HG03135 (cell line): ENCODE data around the gene CHIT1.

ENCODE experiments used
- ATAC-seq: cut with Tn5 transposase; IDR thresholded peaks from one replicate; pipeline ENCODE4 v1.9.1; 2021; ENCODE audit warnings: mild to moderate bottlenecking, moderate library complexity; ENCODE audit not compliant: unreplicated experiment

The CHIT1 gene

DNA sequence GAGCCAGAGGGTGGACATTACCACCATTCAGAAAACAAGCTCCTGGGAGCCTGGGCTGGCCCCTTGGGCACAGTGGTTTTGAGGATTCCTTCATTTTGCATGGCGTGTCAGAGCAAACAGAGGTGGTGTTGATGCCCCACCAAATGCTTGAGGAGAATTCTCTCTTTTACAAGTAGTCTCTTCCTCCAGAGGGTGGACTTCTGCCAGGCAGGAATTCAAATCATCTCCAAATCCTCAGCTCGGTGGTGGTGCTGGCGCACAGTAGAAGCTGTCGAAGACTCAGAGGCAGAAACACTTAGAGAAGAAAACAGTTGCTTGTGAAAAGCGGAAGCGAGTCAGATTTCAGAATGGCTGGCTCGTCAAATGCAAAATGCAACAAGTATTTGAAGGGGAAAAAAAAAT lies 39.5 kb downstream of the CHIT1 start:
- ATAC-seq: no peak

DNA sequence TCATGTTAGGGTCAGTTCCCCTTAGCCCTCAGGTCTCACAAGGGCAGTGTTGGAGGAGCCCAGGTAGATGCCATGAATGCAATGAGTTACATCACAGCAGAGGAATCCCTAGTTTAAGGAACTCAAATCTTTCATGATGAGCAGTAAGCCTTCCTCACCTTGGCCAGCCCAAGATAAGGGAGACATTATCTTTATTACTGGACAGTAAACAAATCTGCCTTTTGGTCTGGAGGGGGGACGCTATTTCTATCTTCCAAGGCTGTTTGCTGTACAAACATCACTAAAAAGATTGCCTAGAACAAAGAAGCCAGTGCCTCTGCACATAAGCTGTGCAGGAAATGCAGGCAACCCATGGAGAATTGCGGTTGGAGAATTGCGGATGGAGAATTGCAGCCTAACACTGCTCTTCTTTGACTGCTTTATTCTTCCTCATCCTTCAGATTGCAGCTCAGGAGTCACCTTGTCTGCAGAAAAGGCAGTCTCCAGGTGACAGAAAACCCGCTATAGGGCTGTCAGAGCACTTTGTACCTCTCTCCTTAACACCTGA lies 40.7 kb downstream of the CHIT1 start:
- ATAC-seq: no peak

DNA sequence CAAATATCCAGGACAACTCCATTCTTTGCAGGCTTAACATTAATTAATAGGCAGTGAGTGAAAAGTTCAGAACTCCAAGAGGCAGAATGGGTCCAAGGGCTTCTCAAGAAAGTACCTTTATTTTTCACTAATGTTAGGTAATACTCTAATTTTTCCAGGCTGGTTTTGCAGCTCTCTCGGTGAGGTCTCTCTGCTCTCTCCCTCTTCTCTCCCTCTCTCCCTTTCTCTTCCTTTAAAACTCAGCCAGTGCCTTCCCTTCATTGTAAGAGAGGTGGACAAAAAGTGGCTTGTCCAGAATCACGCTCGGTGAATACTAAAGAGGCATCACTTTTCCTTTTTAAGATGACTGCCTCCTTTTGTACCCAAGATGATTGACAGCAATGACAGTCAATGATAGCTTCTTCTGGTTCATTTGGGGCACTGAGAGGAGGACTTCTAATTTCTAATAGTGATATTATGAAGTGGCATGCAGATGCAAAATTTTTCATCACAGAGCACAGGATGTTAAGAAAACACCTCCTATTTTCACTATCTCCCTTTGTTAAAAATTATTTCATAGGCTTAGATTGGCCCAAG lies 41.7 kb downstream of the CHIT1 start:
- no peak for ATAC-seq

DNA sequence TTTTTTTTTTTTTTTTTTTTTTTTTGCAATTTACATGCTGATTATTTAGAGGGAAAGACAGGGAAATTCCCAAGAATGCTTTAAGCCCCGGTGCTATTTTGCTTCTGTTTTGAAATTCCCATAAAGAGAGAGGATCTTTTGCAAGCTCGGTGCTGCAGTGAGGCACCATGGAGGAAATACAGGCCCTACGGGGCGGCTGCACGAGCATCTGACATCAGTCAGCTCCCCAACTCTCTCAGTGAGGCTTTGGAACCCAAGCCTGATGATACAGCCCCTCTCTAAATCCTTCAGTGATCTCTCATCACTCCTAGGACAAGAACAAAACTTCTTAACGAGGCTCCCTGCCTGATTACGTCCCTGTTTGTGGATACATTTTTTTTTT lies 42.2 kb downstream of the CHIT1 start:
- no peak for ATAC-seq

GRCh38 chr1:203186446-203187303 lies 42.8 kb downstream of the CHIT1 start, which contains the start of gene CHI3L1:
Gene CHI3L1, minus strand, starts transcription at chr1:203186704. Its CDS starts 81 bp downstream, at chr1:203186623.
- ATAC-seq: no peak

GRCh38 chr1:203186091-203186445 lies 43.4 kb downstream of the CHIT1 start:
- ATAC-seq: no peak

DNA sequence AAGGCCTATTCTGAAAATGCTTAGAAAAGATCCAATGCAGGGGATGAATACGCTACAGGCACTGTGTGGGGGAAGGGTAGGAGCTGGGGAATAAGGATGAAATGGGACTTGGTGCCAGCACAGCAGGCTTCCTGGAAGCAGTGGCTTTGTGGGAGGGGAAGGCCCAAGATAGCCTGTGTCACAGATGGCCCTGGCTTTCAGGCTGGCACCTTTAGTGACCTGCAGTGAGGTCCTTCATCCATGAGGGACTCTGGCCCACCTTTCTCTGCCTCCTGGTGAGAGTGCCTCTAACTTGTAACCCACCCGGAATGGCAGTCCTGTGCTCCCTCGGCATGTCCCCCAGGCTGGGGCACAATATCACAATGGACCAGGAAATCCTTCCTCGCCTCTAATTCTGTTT lies 43.9 kb downstream of the CHIT1 start:
- ATAC-seq: no peak

DNA sequence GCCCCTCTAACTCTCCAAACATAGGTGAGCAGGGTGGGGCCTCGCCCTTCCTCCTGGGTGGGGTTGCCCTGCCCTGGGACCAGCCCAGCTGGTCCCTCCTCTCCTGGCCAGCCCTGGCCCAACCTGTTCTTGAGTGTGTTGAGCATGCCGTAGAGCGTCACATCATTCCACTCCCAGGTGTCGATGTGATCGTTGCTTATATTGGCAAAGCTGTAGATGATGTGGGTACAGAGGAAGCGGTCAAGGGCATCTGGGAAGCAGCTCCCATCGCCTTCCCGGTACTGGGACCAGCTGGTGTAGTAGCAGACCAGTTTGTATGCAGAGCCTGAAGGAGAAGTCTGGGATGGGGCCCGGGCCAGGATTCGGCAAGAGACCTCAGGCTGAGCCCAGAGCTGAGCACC lies 44.4 kb downstream of the CHIT1 start:
- no peak for ATAC-seq

- no peak for ATAC-seq
Observed at GRCh38 chr1:203184467-203184866, 45.0 kb downstream of the CHIT1 start.

GRCh38 chr1:203183828-203184227 lies 45.6 kb downstream of the CHIT1 start:
- ATAC-seq: no peak

DNA sequence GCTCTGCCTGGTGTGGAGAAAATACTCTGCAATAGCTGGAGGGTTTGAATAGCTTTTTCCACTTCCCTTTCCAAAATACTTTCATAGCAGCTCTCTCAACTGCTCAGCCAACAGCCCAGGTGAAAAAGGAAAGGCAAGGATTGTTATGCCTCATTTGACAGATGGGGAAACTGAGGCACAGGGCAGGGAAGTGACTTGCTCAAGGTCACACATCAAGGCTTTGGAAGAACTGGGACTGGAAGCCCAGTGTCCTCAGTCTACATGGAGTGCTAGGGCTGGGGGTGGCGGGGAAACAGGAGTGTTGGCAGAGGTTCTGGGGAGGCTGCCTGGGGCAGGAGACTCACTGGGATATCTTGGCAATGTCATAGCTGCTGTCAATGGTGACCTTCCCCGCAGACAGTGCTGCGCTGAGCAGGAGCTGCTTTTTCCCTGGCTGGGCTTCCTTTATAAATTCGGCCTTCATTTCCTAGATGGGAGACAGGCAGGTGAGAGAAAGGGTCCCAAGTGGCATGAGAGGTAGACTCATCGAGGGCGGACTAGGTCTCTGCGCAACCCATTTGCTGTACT lies 47.0 kb downstream of the CHIT1 start:
- ATAC-seq: no peak

- ATAC-seq: no peak
Observed at GRCh38 chr1:203181586-203182386, 47.7 kb downstream of the CHIT1 start.

DNA sequence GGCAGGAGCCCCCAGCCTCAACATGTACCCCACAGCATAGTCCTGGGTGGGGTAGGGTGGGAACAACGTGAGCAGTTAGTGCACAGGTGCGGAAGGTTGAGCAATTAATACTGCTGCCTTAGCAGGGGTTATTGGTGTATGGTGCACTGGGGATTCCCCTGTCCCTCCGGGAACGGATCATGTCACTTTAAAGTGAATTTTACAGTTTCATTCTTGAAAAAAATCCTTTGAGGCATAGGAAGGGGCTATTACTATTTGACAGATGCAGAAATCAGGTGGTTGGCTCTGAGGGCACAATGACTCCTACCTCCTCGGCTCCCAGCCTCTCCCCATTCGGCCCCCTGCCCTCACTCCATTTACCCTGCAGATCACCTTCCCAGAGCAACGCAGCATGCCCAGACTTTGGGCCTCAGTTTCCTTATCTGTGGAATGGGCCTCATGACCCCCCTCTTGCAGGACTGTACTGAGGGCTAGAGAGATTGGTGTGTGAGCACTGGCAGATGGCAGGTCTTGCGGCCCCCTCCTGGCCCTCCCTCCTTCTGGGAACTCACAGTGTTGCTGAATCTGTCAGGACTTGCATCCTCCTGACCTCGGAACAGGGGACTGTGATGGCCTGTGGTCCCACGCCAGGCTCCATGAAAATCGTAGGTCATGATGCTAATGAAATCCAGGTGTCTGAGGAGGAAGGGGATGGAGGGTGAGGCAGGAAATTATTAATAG lies 48.7 kb downstream of the CHIT1 start:
- no peak for ATAC-seq

GRCh38 chr1:203179667-203180005 lies 49.8 kb downstream of the CHIT1 start:
- ATAC-seq: no peak

GRCh38 chr1:203178821-203179666 lies 50.4 kb downstream of the CHIT1 start:
- ATAC-seq: no peak

- no peak for ATAC-seq
Observed at GRCh38 chr1:203178083-203178482, 51.4 kb downstream of the CHIT1 start.

- no peak for ATAC-seq
Observed at GRCh38 chr1:203177470-203178039, 51.9 kb downstream of the CHIT1 start.

GRCh38 chr1:203177036-203177405 lies 52.5 kb downstream of the CHIT1 start:
- ATAC-seq: no peak

DNA sequence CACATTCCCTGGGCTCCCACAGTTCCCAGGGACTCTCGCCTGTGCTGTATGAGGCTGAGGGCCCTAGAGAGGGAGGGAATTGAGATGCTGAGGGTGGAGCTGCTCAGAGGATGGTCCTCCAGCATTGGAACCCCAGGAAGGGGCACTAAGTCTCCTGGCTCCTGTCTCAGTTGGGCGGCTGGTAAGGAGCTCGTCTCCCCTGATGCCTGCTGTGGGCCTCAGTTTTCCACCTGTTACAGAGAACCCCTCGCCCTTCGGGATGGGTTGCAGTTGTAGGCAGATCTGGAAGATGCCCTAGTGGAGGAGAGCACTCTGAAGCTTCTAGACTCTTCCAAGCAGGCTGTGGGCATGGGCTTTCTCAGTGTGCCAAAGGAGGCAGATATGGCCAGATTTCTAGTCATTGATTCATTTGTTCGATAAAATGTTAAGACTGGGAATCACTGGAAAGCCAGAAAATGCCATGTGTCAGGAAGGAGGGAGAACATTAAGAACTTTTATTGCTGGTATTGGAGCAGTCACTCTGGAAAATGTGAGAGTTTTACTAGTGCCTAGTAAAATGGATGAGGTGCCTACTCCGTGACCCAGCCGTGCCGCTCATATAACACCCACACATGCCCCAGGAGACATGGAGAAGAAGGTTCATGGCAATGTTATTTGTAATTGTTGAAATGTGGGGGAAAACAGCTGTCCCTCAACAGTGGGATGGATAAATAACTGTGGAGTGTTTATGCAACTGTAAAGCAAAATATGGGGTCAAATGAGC lies 53.0 kb downstream of the CHIT1 start:
- no peak for ATAC-seq
